Erythroblast (primary cell): ENCODE results near the gene MACC1.

Experiments
- GATA1 ChIP-seq: IDR thresholded peaks from 2 replicates; pipeline ENCODE4 v1.6.1; 2011; ENCODE audit warnings: low read depth, mild to moderate bottlenecking, control low read depth, low read length, moderate library complexity
- POLR2A ChIP-seq: IDR thresholded peaks from 2 replicates; pipeline ENCODE4 v1.6.1; 2011; ENCODE audit warnings: mild to moderate bottlenecking, low read length

GRCh38 chr7:20176578-20177242 is 40.5 kb downstream of the MACC1 start:
- TF ChIP-seq POLR2A (no peak), GATA1 (no peak)
